ENCODE data around the gene SLC22A5. TPM values are rescaled to one million over a fixed set of nuclear protein-coding genes. Genes with fewer than 3 reads are reported as not detected.

The SLC22A5 gene
- total and polyA plus RNA-seq, 3 donors from 2014 or later: 9.5 to 11.9 (median 11.8) TPM

GRCh38 chr5:132416306-132417009 lies 46.9 kb downstream of the SLC22A5 start:
- H3K27ac ChIP-seq: no peak overlapping the region
- intact Hi-C loops (cut with DNase I; ENCODE audit: low total_unique reads): loop anchor here (5.0 kb wide), 1 partner anchor 76 kb away; the partner anchor contains the start of gene IRF1
- H3K36me3 ChIP-seq (ENCODE audit: low read depth, missing control alignments): no peaks in the 10 kb centered on the region
- 93% methylated on average over 6 of the region's 6 CpGs for WGBS, 2 donors
- no peak for DNase-seq
- H3K9me3 ChIP-seq: no peaks in the 10 kb centered on the region
- H3K27me3 ChIP-seq: no peaks in the 10 kb centered on the region
- no peak overlapping the region for H3K4me3 ChIP-seq
- TF ChIP-seq POLR2A (IDR thresholded peaks at IDR 0.05): no peak
- H3K4me1 ChIP-seq: peaks cover 16% of the 10 kb centered on the region

GRCh38 chr5:132417010-132417439 lies 47.5 kb downstream of the SLC22A5 start:
- Histone ChIP-seq H3K4me3 (no peak overlapping the region), H3K36me3 (ENCODE audit: low read depth, missing control alignments) (no peaks in the 10 kb centered on the region), H3K4me1 (peaks cover 11% of the 10 kb centered on the region), H3K27ac (no peak overlapping the region), H3K9me3 (no peaks in the 10 kb centered on the region), H3K27me3 (no peaks in the 10 kb centered on the region)
- DNase-seq: no peak
- intact Hi-C loops (cut with DNase I; ENCODE audit: low total_unique reads): loop anchor here (5.0 kb wide), 1 partner anchor 75 kb away; the partner anchor contains the start of gene IRF1
- 83 to 89% methylated on average over 6 of the region's 6 CpGs for WGBS, 2 donors
- TF ChIP-seq CTCF (IDR thresholded peaks at IDR 0.05): no peak
- TF ChIP-seq POLR2A (IDR thresholded peaks at IDR 0.05): no peak

DNA sequence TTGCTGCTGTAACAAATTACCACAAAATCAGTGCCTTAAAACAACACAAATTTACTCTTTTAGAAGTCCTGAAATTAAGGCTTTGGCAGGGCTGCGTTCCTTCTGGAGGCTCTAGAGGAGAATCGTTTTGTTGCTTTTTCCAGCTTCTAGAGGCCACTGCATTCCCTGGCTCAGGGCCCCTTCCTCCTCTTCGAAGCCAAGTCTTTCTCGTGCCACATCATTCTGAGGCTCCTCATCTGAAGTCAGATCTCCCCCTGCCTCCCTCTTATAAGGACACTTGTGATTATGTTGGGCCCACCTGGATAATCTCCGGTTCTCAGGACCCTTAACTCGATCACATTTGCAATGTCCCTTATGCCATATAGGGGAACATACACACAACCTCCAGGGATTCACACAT lies 48.0 kb downstream of the SLC22A5 start:
- intact Hi-C loops (cut with DNase I; ENCODE audit: low total_unique reads): loop anchor here (5.0 kb wide), 1 partner anchor 75 kb away; the partner anchor contains the start of gene IRF1
- Histone ChIP-seq H3K4me3 (no peak overlapping the region), H3K36me3 (ENCODE audit: low read depth, missing control alignments) (no peaks in the 10 kb centered on the region), H3K9me3 (no peaks in the 10 kb centered on the region), H3K27ac (no peak overlapping the region), H3K4me1 (peaks cover 11% of the 10 kb centered on the region), H3K27me3 (no peaks in the 10 kb centered on the region)
- 79 to 83% methylated on average over 6 of the region's 6 CpGs for WGBS, 2 donors
- DNase-seq: no peak
- no peak for TF ChIP-seq POLR2A (IDR thresholded peaks at IDR 0.05)
- TF ChIP-seq CTCF (IDR thresholded peaks at IDR 0.05): no peak

DNA sequence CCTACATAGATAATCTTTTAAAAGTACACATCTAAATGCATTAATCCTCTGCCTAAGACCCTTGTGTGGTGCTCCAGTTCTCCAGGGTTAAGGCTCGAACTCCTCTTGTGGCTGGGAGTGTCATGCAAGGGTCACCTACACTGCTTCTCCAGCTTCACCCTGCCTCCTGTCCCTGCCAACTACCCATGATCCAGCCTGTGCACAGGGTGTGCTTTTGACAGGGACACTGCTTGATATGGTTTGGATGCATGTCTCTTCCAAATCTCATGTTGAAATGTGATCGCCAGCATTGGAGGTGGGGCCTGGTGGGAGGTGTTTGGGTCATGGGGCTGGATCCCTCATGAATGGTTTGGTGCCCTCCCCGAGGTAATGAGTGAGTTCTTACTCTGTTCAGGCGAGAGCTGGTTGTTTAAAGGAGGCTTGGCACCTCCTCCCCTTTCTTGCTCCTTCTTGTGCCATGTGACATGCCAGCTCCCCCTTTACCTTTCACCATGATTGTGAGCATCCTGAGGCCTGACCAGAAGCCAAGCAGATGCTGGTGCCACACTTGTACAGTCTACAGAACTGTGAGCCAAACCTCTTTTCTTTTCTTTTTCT lies 48.5 kb downstream of the SLC22A5 start:
- no peak for DNase-seq
- H3K27me3 ChIP-seq: no peaks in the 10 kb centered on the region
- no peak overlapping the region for H3K4me3 ChIP-seq
- TF ChIP-seq POLR2A (IDR thresholded peaks at IDR 0.05) (no peak), CTCF (IDR thresholded peaks at IDR 0.05) (no peak)
- 73 to 85% methylated on average over 4 of the region's 4 CpGs for WGBS, 2 donors
- H3K4me1 ChIP-seq: peaks cover 16% of the 10 kb centered on the region
- intact Hi-C loops (cut with DNase I; ENCODE audit: low total_unique reads): loop anchor here (5.0 kb wide), 1 partner anchor 74 kb away; the partner anchor contains the start of gene IRF1
- no peak overlapping the region for H3K27ac ChIP-seq
- H3K36me3 ChIP-seq (ENCODE audit: low read depth, missing control alignments): no peaks in the 10 kb centered on the region
- no peaks in the 10 kb centered on the region for H3K9me3 ChIP-seq

- Histone ChIP-seq H3K36me3 (ENCODE audit: low read depth, missing control alignments) (no peaks in the 10 kb centered on the region), H3K4me1 (peaks cover 20% of the 10 kb centered on the region), H3K4me3 (no peak overlapping the region), H3K9me3 (no peaks in the 10 kb centered on the region), H3K27ac (no peak overlapping the region), H3K27me3 (no peaks in the 10 kb centered on the region)
- no peak for TF ChIP-seq CTCF (IDR thresholded peaks at IDR 0.05)
- TF ChIP-seq POLR2A (IDR thresholded peaks at IDR 0.05): no peak
- 74 to 94% methylated on average over 2 of the region's 2 CpGs for WGBS, 2 donors
- no peak for DNase-seq
- intact Hi-C loops (cut with DNase I; ENCODE audit: low total_unique reads): loop anchor here (5.0 kb wide), 1 partner anchor 73 kb away; the partner anchor contains the start of gene IRF1
Observed at GRCh38 chr5:132418881-132419280, 49.4 kb downstream of the SLC22A5 start.
